IPS-18a (cell line): ENCODE data around the gene ATP8B4.

ENCODE experiments used
- H3K27ac ChIP-seq: one replicate; pipeline ENCODE4 v1.5.1; 2013; ENCODE audit warnings: low read length
- H3K27me3 ChIP-seq: one replicate; pipeline ENCODE4 v1.6.1; 2013; ENCODE audit warnings: mild to moderate bottlenecking, low read length; ENCODE audit not compliant: control insufficient read depth, insufficient read depth
- H3K36me3 ChIP-seq: one replicate; pipeline ENCODE4 v1.6.1; 2013; ENCODE audit warnings: low read depth, low read length; ENCODE audit not compliant: control insufficient read depth
- H3K4me1 ChIP-seq: one replicate; pipeline ENCODE4 v1.6.1; 2013; ENCODE audit warnings: low read depth, low read length; ENCODE audit not compliant: control insufficient read depth
- H3K4me3 ChIP-seq: one replicate; pipeline ENCODE4 v1.5.1; 2013; ENCODE audit warnings: low read length
- H3K9ac ChIP-seq: one replicate; pipeline ENCODE4 v1.6.1; 2013; ENCODE audit warnings: mild to moderate bottlenecking, low read length, moderate library complexity
- H3K9me3 ChIP-seq: one replicate; pipeline ENCODE4 v1.6.1; 2013; ENCODE audit warnings: low read depth, low read length; ENCODE audit not compliant: control insufficient read depth

The ATP8B4 gene

DNA sequence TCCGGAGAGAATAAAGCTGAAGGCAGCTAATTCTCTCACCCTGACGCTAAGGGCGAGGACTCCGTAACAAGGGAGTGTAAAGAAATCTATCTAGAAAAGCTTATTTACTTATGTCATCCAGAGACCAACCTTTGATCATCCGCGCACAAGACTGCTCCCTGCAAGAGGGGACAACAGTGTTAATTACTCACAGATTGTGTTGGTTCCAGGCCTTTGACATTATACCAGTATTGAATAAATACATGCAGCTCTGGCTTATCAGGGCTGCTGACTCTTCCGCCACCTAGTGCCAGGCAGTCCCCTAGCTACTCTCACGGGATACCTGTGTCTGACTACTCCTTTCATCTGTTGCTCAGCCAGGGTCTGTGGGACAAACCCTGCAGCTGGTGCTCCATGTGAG is 286.5 kb downstream of the ATP8B4 start:
- H3K27ac ChIP-seq, result no peak overlapping the region
- no peaks in the 10 kb centered on the region for H3K27me3 ChIP-seq
- no peak overlapping the region for H3K9ac ChIP-seq
- H3K36me3 ChIP-seq, result no peaks in the 10 kb centered on the region
- H3K4me3 ChIP-seq, result no peak overlapping the region
- H3K9me3 ChIP-seq, result no peaks in the 10 kb centered on the region
- no peaks in the 10 kb centered on the region for H3K4me1 ChIP-seq

DNA sequence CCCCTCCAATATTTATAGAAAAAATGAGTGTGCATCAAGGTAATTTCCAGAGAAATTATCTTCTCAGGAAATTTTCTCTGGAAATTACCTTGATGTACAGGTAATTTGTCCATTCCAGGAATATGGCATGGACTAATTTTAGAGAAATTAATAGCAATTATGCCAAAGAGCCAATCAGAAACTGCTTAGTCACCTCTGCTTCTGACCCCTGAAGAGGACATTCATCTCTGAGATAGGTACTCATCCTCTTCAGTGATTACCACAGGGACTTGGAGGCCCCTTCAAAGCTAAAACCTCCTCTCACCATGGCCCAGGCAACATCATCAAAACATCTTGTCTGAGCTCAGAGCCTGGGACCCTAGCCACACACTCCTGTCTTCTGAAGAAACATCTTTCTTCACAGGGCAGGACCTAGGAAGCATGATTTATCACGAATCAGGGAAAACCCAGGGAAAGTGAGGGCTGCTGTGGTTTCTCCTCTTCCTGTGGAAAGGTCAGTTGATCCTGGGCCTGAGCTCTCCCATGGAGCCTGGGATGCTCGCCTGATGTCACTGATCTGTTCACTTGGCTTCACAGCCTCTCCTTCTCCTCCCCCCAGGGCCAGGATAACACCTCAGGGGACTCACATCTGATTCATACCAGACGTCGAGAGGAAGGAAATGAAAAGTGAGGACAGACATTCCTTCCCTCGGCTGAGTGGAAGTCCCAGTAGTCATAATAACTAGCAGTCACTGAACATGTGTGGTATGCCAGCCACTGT is 287.6 kb downstream of the ATP8B4 start:
- H3K4me1 ChIP-seq, result no peaks in the 10 kb centered on the region
- no peaks in the 10 kb centered on the region for H3K36me3 ChIP-seq
- H3K27me3 ChIP-seq, result no peaks in the 10 kb centered on the region
- H3K9me3 ChIP-seq, result no peaks in the 10 kb centered on the region
- no peak overlapping the region for H3K4me3 ChIP-seq
- no peak overlapping the region for H3K27ac ChIP-seq
- H3K9ac ChIP-seq, result no peak overlapping the region

DNA sequence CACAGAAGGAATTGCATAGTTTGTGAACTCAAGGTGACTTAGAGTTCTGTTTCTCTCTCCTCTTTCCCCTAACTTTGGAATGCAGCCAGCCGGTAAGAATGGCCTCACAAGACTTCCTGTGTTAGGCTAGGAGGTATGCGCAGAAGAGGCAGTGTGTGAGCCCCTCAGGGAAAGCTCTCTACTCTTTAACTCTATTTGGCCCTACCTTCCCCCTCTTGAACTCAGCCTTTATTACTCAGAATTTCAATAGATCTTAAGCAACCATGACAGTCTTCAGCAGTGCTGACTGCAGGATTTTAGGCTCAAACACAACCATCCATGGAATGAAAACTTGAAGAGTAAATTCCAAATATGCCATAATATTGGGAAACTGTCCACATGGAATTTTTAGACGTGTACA is 288.6 kb downstream of the ATP8B4 start:
- Histone ChIP-seq H3K27ac (no peak overlapping the region), H3K9me3 (no peaks in the 10 kb centered on the region), H3K4me3 (no peak overlapping the region), H3K4me1 (no peaks in the 10 kb centered on the region), H3K9ac (no peak overlapping the region), H3K27me3 (no peaks in the 10 kb centered on the region), H3K36me3 (no peaks in the 10 kb centered on the region)

DNA sequence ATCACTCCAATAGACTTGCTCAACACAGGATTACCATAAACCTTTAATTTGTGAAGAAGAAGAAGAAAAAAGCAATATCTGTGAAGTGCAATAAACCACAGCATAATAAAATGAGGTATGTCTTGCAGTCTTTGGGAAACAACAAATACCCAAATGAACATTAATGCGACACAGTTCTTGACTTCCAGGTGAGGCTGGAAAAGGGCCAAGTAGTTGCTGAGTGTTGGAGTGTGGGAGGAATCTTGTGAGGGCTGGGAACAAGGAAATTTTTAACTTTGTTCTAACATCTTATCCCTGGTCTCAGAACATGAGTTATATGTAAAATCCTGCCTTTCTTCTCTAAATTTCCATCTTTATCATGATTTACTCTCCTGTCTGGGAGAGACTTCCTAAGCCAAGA is 291.7 kb downstream of the ATP8B4 start:
- Histone ChIP-seq H3K4me3 (no peak overlapping the region), H3K27ac (no peak overlapping the region), H3K9me3 (no peaks in the 10 kb centered on the region), H3K4me1 (no peaks in the 10 kb centered on the region), H3K9ac (no peak overlapping the region), H3K27me3 (no peaks in the 10 kb centered on the region), H3K36me3 (no peaks in the 10 kb centered on the region)

DNA sequence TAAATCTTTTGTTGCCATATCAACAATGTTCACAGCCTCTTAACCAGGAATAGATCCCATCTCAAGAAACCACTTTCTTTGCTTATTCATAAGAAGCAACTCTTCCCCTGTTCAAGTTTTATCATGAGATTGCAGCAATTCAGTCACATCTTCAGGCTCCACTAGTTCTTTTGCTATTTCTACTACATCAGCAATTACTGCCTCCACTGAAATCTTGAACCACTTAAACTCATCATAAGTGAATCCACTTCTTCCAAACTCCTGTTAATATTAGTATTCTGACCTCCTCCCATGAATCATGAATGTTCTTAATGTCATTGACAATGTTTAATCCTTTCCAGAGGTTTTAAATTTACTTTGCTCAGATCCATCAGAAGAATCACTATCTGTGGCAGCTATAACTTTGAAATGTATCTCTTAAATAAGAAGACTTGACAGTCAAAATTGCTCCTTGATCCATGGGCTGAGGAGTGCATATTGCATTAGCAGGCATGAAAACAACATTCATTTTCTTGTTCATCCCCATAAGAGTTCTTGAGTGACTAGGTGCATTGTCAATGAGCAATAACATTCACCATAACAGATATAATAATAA is 292.3 kb downstream of the ATP8B4 start:
- Histone ChIP-seq H3K36me3 (no peaks in the 10 kb centered on the region), H3K9ac (no peak overlapping the region), H3K27me3 (no peaks in the 10 kb centered on the region), H3K4me1 (no peaks in the 10 kb centered on the region), H3K27ac (no peak overlapping the region), H3K4me3 (no peak overlapping the region), H3K9me3 (no peaks in the 10 kb centered on the region)

DNA sequence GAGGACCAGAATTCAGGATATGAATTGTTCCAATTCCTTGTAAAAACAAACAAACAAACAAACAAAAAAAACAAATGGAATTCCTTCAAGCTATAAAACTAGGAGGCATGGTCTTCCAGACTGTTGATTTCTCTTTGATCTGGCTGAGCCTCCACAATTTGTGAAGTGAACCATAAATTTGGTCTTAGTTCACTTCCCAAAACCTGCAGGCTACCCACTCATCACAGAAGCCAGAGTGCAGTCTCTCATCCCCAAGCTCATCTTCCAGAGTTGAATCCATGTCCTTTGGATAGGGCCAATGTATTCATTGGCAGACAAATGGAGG is 294.3 kb downstream of the ATP8B4 start:
- Histone ChIP-seq H3K36me3 (no peaks in the 10 kb centered on the region), H3K4me3 (no peak overlapping the region), H3K9me3 (no peaks in the 10 kb centered on the region), H3K9ac (no peak overlapping the region), H3K27me3 (no peaks in the 10 kb centered on the region), H3K27ac (no peak overlapping the region), H3K4me1 (no peaks in the 10 kb centered on the region)

DNA sequence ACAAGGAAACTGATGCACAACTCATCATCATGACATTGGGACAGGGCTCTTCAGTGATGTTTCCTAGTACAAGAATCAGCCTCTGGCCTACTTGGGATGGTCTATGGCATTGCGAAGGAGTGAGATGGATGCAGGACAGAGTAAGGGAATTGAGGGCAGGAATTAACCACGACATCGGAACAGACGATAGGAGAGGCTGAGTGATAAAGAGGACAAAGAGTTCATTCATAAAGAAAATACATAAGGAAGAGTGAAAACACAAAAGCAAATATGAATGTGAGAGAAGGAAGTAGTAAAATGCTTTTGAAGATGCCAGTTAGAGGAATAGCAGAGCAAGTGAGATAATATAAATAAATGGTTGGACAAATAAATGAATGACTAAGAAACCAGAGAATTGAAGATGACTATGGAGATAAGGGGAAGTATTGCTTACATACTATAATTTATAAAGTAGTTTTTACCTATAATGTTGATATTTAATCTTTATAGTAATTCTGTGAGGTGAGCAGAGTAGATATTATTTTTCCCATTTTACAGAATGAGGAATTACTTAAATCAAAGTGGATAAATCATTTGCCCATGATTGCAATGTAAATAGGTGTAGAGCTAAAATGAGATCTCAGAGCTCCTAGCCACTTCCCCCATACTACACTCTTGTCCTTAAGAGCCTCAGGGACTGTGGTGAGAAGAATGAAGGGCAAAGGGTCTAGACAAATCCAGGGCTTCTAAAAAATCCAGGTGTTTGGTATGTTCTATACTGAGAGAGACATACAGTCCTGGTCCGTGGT is 294.9 kb downstream of the ATP8B4 start:
- H3K4me1 ChIP-seq, result no peaks in the 10 kb centered on the region
- no peaks in the 10 kb centered on the region for H3K9me3 ChIP-seq
- no peak overlapping the region for H3K27ac ChIP-seq
- no peak overlapping the region for H3K4me3 ChIP-seq
- no peaks in the 10 kb centered on the region for H3K27me3 ChIP-seq
- H3K36me3 ChIP-seq, result no peaks in the 10 kb centered on the region
- H3K9ac ChIP-seq, result no peak overlapping the region

DNA sequence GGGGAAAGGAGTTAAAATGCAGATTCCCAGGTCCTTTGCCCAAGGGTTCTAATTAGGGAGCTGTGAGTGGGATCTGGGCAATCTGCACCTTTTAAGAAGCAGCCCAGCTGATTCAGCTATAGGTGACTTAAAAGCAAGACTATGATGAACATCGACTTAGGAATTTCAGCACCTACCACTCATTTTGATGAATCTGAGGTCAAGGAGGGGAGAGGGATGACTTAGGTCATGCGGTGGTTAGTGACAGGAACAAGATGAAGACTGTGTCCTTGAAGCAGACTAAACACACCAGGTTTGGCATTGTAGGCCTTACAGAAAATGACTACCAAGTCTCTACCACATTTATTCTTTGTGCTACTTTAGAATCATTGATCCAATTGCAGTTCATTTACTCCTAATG is 301.9 kb downstream of the ATP8B4 start:
- Histone ChIP-seq H3K9me3 (no peaks in the 10 kb centered on the region), H3K9ac (no peak overlapping the region), H3K27ac (no peak overlapping the region), H3K4me3 (no peak overlapping the region), H3K36me3 (no peaks in the 10 kb centered on the region), H3K27me3 (no peaks in the 10 kb centered on the region), H3K4me1 (no peaks in the 10 kb centered on the region)

DNA sequence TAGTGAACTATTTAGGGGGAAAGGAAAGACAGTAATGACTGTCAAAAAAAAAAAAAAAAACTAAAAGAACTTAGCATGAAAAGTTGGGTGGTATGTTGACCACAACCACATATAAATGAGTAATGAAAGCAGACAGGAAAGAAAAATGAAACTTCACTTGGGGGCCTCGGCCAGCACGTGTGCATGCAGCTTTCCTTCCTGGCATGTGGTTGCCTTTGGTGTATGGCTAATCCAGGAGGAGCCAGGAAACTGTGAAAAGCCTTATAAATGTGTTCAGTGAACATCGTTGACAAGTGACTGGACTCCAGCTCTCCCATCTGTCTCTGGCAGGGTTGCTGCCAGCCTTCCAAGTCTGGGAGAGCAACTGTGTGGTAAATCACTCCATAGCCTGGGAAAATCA is 303.1 kb downstream of the ATP8B4 start:
- H3K9ac ChIP-seq, result no peak overlapping the region
- H3K4me1 ChIP-seq, result no peaks in the 10 kb centered on the region
- H3K27me3 ChIP-seq, result no peaks in the 10 kb centered on the region
- H3K27ac ChIP-seq, result no peak overlapping the region
- no peaks in the 10 kb centered on the region for H3K9me3 ChIP-seq
- no peak overlapping the region for H3K4me3 ChIP-seq
- no peaks in the 10 kb centered on the region for H3K36me3 ChIP-seq

DNA sequence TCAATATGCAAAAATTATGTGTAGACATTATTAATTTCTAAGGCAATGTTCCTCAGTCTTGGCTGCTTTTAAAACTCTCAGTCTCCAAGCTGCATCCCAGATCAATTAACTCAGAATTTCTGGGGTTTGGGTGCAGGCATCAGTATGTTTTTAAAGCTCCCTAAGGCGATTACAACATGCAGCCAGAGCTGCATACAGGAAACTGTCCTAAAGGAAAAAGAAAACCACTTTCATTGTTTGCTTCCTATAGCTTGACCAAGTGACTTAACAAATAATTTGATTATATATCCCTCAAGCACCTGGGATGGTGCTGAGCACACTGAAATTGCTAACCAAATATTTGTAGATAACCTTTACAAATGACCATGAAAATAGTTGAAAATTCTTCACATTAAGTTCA is 303.5 kb downstream of the ATP8B4 start:
- Histone ChIP-seq H3K27me3 (no peaks in the 10 kb centered on the region), H3K4me3 (no peak overlapping the region), H3K9me3 (no peaks in the 10 kb centered on the region), H3K4me1 (no peaks in the 10 kb centered on the region), H3K36me3 (no peaks in the 10 kb centered on the region), H3K27ac (no peak overlapping the region), H3K9ac (no peak overlapping the region)

DNA sequence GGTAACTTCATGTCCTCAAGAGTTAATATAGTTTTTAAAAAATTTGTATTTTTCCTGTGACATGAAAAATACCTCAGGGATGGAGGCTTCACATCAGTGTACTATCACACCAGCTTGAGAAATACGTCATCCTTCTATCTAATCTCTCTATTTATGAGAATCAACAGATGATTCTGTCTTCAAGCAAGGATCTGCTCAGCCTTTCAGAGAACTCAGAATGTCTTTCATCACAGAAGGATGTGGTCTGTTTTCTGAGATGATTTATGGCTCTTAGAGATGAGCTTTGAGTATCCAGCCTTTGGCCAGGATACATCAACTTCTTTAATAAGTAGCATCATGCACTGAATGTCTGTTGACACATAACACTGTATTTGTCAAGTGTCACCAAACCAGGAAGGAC is 304.3 kb downstream of the ATP8B4 start:
- no peaks in the 10 kb centered on the region for H3K9me3 ChIP-seq

DNA sequence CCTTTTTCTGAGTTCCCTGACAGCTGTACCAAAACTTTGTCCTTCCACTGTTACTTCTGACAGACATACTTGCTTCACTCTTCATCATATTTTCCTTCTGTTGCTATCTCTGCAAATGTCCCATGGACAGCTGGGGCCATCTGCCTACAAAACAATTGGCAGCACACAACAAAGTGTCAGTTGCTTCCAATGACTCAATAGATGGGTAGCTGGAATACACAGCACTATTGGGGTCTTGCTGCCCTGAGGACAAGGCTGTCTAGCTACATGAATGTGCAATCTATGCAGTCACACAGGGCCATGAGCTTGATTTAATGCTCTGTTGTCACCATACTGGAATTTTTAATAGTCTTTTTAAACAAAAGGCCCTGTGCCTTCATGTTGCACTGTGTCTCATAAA is 305.4 kb downstream of the ATP8B4 start:
- Histone ChIP-seq H3K36me3 (no peaks in the 10 kb centered on the region), H3K4me1 (no peaks in the 10 kb centered on the region), H3K4me3 (no peak overlapping the region), H3K27ac (no peak overlapping the region), H3K27me3 (no peaks in the 10 kb centered on the region), H3K9me3 (no peaks in the 10 kb centered on the region), H3K9ac (no peak overlapping the region)

More for the DNA sequence above, 304.3 kb downstream of the ATP8B4 start:
- Histone ChIP-seq H3K27ac (no peak overlapping the region), H3K4me1 (no peaks in the 10 kb centered on the region), H3K27me3 (no peaks in the 10 kb centered on the region), H3K36me3 (no peaks in the 10 kb centered on the region), H3K4me3 (no peak overlapping the region), H3K9ac (no peak overlapping the region)
